HG03457 (cell line): Measurements from ENCODE around the gene TMEM88.
A peak's percentile ranks its signal among the peaks of the same experiment; 100 is the strongest.
"Not testable (repeated sequence)": the region's sequence is repeated elsewhere in the genome, so short reads cannot be mapped to it uniquely, and the experiment has no call there.

Source experiments
- ATAC-seq: cut with Tn5 transposase; IDR thresholded peaks from one replicate; pipeline ENCODE4 v1.9.1; 2021; ENCODE audit warnings: moderate number of reproducible peaks; ENCODE audit not compliant: unreplicated experiment

The TMEM88 gene

DNA sequence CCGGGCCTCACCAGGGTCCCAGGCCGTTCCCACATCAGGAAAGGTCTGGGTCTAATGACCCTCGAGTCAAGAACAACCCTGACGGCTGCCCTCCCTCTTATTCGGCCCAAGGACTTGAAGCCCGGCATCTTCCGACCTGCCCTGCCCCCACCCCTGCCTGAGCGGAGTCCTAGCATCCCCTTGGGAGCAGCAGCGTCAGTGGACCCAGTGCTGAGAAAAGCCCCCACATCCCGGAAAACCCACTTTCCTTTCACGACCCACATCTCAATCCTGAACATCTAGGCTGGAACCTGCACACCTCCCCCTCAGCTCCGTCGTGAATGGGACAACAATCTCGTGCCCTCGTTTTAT lies 769 bp downstream of the TMEM88 start:
- ATAC-seq = no peak

GRCh38 chr17:7856011-7856810 lies 1.3 kb downstream of the TMEM88 start:
- no peak for ATAC-seq

DNA sequence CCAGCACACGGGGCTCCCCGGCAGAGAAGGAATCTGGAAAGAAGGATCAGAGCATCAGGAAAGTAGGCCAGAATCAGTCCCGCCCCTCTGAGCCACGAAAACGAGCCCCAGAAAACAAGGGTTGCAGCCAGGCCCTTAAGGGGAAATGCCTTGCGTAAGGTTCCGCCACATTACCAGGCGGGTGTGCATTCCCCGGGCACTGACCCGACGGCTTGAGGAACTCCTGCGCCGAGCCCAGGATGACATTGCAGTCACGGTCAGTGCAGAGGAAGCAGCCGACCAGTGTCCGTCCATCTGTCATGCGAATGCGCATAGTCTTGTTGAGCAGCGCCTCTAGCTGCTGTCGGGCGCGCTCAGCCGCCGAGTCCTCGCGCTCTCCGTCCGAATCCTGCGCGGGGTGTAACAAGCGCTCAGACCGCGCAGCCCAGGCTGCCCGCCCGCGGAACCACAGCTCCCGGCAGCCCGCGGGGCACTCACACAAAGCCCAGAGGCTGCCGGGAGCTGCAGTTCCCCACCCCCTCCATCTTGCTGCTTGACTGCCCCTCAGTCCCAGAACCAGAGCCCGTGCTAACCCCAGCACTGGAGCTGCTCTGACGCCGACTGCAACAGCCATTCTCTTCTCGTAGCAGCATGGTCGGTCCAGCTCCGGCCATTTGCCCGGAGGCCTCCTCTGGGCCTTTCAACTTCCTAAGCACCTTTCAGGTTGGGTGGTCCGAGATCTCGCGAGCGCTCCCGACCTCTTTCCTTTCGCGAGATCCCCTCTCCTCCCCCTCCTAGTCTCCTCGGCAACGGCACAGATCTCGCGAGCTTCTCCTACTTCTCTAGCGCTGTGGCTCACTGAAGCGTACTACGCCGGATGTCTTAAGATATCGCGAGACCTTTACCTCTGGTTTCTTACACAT lies 2.2 kb downstream of the TMEM88 start, which contains the start of gene NAA38:
TSS of gene NAA38 (minus strand) at position 749 of the 902 bp plus-strand sequence. CDS start at position 653, 96 bp downstream.
- ATAC-seq = peak; percentile 58

GRCh38 chr17:7857713-7858521 lies 3.1 kb downstream of the TMEM88 start, which contains the start of gene CYB5D1:
TSS of gene CYB5D1 (plus strand) at chr17:7858003. CDS start at chr17:7858135, 132 bp downstream.
- ATAC-seq = peak; percentile 26

- no peak for ATAC-seq
Observed at GRCh38 chr17:7858522-7858810, 3.6 kb downstream of the TMEM88 start.

- no peak for ATAC-seq
Observed at GRCh38 chr17:7859028-7859427, 4.2 kb downstream of the TMEM88 start.

- ATAC-seq = no peak
Observed at GRCh38 chr17:7862692-7863437, 8.0 kb downstream of the TMEM88 start.

- not testable (repeated sequence) for ATAC-seq
Observed at GRCh38 chr17:7864384-7864783, 9.5 kb downstream of the TMEM88 start.

DNA sequence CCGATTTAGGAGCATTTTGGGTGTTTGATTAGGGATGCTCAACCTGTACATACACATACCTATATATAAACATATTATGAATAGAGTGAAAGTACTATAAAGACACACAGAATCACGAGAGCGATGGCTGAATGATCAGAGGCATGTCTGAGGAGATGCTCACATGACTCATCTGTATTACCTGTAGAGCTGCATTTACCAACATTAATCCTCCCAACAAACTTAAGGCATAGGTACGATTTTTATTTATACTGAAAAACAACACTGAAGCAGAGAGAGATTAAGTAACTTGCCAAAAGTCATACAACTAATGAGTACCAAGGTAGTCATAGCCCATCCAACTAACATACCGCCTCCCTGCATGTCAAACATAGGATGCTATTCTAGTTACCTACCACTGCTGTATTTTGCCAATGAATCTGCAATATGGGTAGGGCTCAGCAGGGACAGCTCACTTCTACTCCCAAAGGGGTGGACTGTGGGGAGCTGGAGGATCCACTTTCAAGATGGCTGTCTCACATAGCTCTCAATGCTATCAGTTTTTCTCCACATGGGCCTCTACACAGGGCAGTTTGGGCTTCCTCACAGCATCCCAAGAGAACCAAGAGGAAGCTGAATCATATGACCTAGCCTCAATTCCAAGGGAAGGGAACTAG lies 10.3 kb downstream of the TMEM88 start:
- ATAC-seq = no peak

- ATAC-seq = no peak
Observed at GRCh38 chr17:7867881-7868329, 13.0 kb downstream of the TMEM88 start.

DNA sequence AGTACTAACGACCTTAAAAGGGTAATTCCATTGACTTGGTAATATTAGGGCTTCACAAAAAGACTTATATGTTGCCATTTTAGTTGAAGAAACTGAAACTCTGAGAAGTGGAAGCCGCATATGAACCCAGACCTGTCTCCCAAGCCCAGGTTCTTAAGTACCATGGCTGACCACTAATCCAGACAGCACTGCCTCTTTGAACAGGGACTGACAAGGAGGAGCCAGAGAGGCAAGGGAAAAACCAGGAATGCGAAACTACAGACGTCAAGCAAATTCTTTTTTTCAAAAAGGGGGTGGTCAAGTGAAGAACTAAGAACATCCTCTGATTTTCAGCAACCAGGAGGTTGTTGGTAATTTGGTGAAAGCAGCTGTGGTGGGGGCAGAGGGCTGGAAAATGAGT lies 18.2 kb downstream of the TMEM88 start:
- ATAC-seq = no peak

GRCh38 chr17:7875804-7876370 lies 21.0 kb downstream of the TMEM88 start:
- ATAC-seq = no peak

GRCh38 chr17:7878234-7878633 lies 23.4 kb downstream of the TMEM88 start:
- no peak for ATAC-seq

GRCh38 chr17:7880076-7880868 lies 25.4 kb downstream of the TMEM88 start:
- ATAC-seq = no peak

GRCh38 chr17:7881276-7882054 lies 26.6 kb downstream of the TMEM88 start:
- ATAC-seq = no peak

- ATAC-seq = no peak
Observed at GRCh38 chr17:7882068-7882467, 27.2 kb downstream of the TMEM88 start.

- ATAC-seq = no peak
Observed at GRCh38 chr17:7882629-7883028, 27.8 kb downstream of the TMEM88 start.
